ENCODE data around the gene SCYL3. TPM values are rescaled to one million over a fixed set of nuclear protein-coding genes. Genes with fewer than 3 reads are reported as not detected.
"Not testable (repeated sequence)": the region's sequence is repeated elsewhere in the genome, so short reads cannot be mapped to it uniquely, and the experiment has no call there.

Gene SCYL3
- total RNA-seq, 1 donor from 2014 or later = 15.9 TPM

DNA sequence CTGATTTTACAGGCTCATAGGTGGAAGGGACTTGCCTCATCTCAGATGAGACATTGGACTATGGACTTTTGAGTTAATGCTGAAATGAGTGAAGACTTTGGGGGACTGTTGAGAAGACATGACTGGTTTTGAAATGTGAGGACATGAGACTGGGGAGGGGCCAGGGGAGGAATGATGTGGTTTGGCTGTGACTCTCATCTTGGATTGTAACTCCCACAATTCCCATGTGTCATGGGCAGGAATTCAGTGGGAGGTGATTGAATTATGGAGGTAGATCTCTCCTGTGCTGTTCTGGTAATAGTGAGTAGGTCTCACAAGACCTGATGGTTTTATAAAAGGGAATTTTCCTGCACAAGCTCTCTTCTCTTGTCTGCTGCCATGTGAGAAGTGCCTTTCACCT, 20.8 kb downstream of the SCYL3 start:
- no peak for DNase-seq (ENCODE audit: low spot score)

GRCh38 chr1:169871988-169872387, 21.7 kb downstream of the SCYL3 start:
- DNase-seq (ENCODE audit: low spot score) = not testable (repeated sequence)

GRCh38 chr1:169869426-169869825, 24.3 kb downstream of the SCYL3 start:
- DNase-seq (ENCODE audit: low spot score) = no peak

DNA sequence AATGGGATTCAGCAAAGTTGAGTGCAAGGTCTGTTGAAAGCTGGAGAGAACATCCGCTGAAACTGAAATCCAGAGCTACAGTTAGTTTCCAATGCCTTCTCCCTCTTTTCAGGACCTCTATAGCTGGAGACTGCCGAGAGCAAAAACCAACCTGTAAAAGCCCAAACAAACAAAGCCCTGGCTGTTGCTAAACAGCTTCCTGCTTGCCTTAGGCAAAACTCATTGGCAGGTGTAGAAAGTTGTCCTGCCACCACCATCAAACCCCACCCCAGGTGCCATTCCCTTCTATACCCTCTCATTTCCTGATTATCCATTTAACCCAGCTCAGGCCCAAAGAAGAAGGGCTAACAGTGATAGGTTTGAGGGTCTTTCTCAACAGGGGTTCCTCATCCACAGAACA, 24.7 kb downstream of the SCYL3 start:
- DNase-seq (ENCODE audit: low spot score) = no peak

GRCh38 chr1:169867012-169867675, 26.6 kb downstream of the SCYL3 start:
- peak; percentile 87 for DNase-seq (ENCODE audit: low spot score)

DNA sequence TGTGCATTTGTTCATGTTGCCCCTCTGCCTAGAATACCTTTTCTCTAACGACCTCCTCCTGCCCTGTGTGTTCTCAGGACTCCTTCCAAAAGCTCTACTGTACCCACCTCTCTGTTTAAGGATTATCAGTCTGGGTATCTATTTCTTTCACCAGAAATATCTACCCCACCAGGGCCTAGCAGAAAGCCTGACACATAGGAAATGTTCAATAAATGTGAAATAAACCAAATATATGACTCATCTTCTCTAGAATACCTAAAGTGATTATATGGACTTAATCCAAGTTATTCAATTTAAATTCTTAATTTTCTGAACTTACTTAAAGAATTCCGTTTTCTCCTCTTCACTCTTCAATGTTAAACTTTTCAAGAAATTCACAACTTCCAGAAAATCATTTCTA, 27.1 kb downstream of the SCYL3 start:
- no peak for DNase-seq (ENCODE audit: low spot score)

DNA sequence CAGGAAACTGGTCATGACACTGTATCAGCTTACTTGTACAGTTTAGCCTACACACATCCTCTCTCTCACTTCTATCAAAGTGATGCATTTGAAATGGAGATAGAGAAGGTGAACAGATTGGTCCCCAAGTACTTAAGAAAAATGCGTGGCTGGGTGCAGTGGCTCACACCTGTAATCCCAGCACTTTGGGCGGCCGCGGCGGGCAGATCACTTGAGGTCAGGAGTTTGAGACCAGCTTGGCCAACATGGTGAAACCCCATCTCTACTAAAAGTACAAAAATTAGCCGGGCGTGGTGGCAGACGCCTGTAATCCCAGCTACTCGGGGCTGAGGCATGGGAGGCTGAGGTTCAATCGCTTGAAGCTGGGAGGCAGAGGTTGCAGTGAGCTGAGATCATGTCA, 29.2 kb downstream of the SCYL3 start:
- DNase-seq (ENCODE audit: low spot score) = not testable (repeated sequence)

DNA sequence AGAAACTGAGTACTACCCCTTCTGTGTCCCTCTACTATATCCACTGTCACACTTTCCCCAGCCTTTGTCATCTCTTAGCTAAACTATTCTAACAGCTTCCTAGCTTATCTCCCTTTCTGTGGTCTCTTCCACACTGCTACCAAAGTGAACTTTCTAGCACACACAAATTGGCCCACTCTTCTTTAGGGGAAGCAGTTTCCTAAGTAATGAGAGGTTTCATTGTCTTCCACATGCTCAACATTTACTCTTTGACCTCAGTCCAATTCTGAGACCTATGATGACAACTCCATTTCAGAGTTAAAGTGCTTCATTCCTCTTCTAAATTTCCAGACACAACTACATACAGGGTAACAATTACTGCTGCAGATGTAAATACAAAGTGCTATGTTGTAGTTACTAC, 32.9 kb downstream of the SCYL3 start:
- DNase-seq (ENCODE audit: low spot score) = no peak

DNA sequence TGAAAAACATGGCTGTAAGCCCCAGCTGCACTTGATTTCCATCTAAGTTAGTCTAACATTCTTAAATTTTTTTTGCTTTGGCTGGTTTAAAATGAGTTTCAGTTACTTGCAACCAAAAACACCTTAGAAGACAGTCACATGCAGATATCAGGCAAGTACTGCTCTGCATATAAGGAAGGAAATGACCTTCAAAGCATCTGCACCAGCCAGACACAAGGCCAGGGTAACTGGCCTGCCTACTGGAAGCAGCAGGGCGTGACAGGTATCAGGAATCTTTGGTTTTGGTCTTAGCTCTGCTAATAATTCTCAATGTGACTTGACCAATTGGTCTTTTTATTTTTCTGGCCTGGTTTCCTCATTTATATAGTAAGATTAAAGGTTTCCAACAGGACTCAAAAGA, 33.5 kb downstream of the SCYL3 start:
- no peak for DNase-seq (ENCODE audit: low spot score)

- DNase-seq (ENCODE audit: low spot score) = no peak
Measured at GRCh38 chr1:169859001-169859400, 34.7 kb downstream of the SCYL3 start.

DNA sequence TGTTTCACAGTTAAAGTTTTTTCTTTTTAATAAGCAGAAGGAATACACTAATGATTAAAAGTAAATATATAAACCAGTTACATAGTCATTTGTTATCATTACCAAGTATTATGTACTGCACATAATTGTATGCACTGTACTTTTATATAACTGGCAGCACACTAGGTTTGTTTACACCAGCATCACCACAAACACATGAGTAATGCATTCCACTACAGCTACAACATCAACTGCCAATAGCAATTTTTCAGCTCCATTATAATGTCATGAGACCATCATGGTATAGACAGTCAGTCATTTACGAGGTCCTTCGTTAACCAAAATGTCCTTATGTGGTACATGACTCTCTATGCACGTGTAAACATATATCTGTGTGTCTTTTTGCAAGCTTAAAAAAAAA, 35.2 kb downstream of the SCYL3 start:
- DNase-seq (ENCODE audit: low spot score) = no peak

- DNase-seq (ENCODE audit: low spot score) = no peak
Measured at GRCh38 chr1:169853341-169853740, 40.4 kb downstream of the SCYL3 start.

- DNase-seq (ENCODE audit: low spot score) = no peak
Measured at GRCh38 chr1:169849346-169850022, 44.2 kb downstream of the SCYL3 start.

DNA sequence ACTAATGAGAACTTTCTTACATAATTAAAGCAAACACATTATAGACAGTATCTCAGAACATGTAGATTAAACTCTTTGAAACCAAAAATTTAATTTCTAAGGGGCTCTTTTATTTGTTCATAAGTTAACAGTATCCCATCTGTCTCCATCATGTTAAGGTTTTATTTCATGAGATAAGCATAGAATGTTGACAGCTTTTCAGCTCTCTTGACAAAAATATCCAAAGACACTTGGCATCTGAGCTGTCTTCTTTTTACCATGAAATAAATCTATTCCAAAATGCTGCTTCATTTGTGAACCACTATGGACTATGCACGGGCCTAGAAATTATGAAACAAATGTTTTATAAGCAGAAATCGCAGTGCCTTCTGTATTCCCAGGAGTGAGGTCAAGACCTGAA, 45.2 kb downstream of the SCYL3 start:
- no peak for DNase-seq (ENCODE audit: low spot score)

DNA sequence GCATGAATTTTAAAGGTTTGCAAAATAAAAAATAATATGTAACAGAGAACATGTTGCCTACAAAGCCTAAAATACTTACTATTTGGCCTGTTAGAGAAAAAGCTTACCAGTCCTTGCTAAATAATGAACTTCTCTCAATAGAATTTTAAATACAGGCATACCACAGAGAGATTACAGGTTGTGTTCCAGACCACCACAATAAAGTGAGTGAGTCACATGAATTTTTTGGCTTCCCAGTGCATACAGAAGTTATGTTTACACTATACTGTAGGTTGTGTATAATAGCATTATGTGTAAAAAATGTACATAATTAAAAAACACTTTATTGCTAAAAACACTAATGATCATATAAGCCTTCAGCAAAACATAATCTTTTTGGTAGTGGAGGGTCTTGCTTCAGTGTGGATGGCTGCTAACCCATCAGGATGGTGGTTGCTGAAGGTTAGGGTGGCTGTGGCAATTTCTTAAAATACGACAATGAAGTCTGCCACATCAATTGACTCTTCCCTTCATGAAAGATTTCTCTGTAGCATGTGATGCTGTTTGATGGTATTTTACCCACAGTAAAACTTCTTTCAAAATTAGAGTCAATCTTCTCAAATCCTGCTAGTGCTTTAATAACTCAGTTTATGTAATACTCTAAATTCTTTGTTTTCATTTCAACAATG, 48.6 kb downstream of the SCYL3 start:
- no peak for DNase-seq (ENCODE audit: low spot score)

DNA sequence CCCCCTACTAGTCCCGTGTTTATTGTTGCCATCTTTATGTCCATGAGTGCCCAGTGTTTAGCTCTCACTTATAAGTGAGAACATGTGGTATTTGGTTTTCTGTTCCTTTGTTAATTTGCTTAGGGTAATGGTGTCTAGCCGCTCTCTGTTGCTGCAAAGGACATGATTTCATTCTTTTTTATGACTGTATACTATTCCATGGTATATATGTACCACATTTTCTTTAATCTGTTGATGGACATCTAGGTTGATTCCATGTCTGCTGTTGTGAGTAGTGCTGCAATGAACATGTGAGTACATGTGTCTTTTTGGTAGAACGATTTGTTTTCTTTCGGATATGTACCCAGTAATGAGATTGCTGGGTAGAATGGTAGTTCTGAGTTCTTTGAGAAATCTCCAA, 54.8 kb downstream of the SCYL3 start:
- DNase-seq (ENCODE audit: low spot score) = no peak

DNA sequence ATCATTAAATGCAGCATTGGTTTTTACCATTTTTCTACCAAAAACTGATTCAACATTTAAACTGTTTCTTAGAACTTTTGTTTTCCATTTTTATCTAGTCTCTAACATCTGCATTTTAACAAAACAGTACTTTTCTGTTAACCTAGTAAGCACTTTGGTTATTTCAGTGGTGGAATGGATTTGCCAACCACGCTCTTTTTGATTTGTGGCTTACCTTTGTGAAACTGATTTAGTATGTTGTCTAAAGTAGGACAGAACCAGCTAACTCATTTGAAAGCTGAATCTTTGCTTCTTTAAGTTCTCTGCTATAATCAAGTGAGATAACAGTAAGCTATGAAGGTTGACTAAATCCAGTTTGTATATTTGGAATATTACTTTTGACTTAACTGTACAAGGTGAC, 57.5 kb downstream of the SCYL3 start:
- no peak for DNase-seq (ENCODE audit: low spot score)

- no peak for DNase-seq (ENCODE audit: low spot score)
Measured at GRCh38 chr1:169835647-169836046, 58.0 kb downstream of the SCYL3 start.

- DNase-seq (ENCODE audit: low spot score) = no peak
Measured at GRCh38 chr1:169834869-169835268, 58.8 kb downstream of the SCYL3 start.

- no peak for DNase-seq (ENCODE audit: low spot score)
Measured at GRCh38 chr1:169833179-169833901, 60.4 kb downstream of the SCYL3 start.

DNA sequence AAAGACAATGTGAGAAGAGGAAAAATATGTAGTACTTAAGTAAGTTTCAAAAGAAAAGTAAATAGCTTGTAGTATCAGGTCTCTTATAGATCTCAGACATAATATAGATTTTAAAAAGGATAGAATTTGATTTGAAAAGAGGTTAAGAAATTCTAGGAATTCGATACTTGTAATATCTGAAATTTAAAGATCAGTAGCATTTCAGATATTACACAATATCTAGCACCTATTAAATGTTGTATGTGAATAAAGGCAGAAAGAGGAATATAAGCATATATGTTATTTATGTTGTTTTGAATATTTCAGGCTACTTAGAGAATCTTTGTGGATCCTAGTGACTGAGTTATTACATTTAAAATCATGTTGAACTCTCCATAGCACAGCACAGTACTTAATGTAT, 64.0 kb downstream of the SCYL3 start:
- no peak for DNase-seq (ENCODE audit: low spot score)

DNA sequence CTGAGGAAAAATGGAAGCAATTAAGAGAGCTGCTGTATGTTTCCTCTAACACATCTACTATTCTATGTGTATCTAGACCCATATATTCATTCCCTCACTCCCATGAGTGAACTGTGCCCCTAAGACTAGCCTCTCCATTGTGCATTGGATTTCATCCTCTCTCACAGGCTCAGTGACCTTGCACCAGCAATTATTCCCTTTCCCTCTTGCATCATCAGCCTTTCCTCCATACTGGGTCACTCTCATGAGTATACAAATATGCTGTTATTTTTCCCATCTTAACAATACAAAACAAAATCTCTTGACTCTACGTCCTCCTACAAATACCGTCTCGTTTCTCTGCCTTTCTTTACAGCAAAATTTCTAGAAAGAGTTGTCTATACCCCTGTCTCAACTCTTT, 69.5 kb downstream of the SCYL3 start:
- no peak for DNase-seq (ENCODE audit: low spot score)

Data from umbilical cord (tissue), 2 donors.